GM12801 (cell line): ENCODE results near the gene HOXA1.

ENCODE experiments used
- CTCF ChIP-seq: IDR thresholded peaks from one replicate; pipeline ENCODE4 v1.5.1; 2011; ENCODE audit warnings: control low read depth; ENCODE audit not compliant: insufficient read length; ENCODE audit errors: extremely low read depth

HOXA1 gene

GRCh38 chr7:27112955-27113949 lies 17.5 kb upstream of the HOXA1 start:
- TF ChIP-seq CTCF, result no peak

- TF ChIP-seq CTCF, result no peak
Measured at GRCh38 chr7:27112361-27112760, 16.6 kb upstream of the HOXA1 start.

- no peak for TF ChIP-seq CTCF
Measured at GRCh38 chr7:27111751-27112277, 16.0 kb upstream of the HOXA1 start.

- TF ChIP-seq CTCF, result no peak
Measured at GRCh38 chr7:27111042-27111750, 15.4 kb upstream of the HOXA1 start.

- no peak for TF ChIP-seq CTCF
Measured at GRCh38 chr7:27110186-27111031, 14.6 kb upstream of the HOXA1 start.

GRCh38 chr7:27109466-27110185 lies 13.8 kb upstream of the HOXA1 start:
- TF ChIP-seq CTCF, result no peak
